CD4-positive, alpha-beta T cell treated with Interleukin-4 for 1 hour (primary cell): ENCODE measurements around the gene KCNH2.
"Not testable (repeated sequence)": the region's sequence is repeated elsewhere in the genome, so short reads cannot be mapped to it uniquely, and the experiment has no call there.

Experiments used
- DNase-seq, 2 donors: peaks; one replicate each; pipeline ENCODE4 v3.0.0-alpha.2; 2020 to 2022

KCNH2 gene, protein sequence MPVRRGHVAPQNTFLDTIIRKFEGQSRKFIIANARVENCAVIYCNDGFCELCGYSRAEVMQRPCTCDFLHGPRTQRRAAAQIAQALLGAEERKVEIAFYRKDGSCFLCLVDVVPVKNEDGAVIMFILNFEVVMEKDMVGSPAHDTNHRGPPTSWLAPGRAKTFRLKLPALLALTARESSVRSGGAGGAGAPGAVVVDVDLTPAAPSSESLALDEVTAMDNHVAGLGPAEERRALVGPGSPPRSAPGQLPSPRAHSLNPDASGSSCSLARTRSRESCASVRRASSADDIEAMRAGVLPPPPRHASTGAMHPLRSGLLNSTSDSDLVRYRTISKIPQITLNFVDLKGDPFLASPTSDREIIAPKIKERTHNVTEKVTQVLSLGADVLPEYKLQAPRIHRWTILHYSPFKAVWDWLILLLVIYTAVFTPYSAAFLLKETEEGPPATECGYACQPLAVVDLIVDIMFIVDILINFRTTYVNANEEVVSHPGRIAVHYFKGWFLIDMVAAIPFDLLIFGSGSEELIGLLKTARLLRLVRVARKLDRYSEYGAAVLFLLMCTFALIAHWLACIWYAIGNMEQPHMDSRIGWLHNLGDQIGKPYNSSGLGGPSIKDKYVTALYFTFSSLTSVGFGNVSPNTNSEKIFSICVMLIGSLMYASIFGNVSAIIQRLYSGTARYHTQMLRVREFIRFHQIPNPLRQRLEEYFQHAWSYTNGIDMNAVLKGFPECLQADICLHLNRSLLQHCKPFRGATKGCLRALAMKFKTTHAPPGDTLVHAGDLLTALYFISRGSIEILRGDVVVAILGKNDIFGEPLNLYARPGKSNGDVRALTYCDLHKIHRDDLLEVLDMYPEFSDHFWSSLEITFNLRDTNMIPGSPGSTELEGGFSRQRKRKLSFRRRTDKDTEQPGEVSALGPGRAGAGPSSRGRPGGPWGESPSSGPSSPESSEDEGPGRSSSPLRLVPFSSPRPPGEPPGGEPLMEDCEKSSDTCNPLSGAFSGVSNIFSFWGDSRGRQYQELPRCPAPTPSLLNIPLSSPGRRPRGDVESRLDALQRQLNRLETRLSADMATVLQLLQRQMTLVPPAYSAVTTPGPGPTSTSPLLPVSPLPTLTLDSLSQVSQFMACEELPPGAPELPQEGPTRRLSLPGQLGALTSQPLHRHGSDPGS

DNA sequence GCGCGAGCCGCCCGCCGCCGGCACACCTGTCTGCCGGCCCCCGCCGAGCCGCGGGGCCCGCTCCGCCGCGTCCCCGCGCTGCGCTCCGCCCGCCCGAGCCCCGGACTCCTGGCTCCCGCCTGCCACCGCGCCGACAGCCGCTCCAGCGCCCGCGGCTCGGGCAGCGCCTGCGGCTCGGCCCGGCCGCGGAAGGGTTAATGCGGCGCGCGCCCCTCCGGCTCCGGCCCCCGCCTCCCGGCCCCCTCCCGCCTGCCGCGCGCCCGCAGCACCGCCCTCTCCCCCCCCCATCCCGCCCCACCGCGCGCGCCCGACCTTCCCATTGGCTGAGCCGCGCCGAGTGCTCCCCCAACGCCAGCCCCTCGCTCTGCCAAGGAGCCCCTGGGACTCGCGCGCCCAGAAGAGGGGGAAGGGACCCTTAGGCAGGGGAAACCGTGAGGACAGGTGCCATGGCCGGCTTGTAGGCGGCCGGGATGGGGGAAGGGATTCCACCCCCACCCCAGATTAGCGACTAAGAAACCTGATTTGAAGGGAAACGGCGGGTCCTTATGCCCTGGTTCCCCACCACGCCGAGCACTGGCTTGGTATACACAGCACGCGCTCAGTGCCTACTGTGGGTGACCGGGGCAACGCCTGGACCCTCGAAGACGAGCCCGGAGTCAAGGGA is at the start of gene KCNH2:
TSS of gene KCNH2 (minus strand) at position 196 of the 664 bp plus-strand sequence. CDS start 408 bp downstream, outside the sequence.
- DNase-seq = peak; percentile 27 to 49

DNA sequence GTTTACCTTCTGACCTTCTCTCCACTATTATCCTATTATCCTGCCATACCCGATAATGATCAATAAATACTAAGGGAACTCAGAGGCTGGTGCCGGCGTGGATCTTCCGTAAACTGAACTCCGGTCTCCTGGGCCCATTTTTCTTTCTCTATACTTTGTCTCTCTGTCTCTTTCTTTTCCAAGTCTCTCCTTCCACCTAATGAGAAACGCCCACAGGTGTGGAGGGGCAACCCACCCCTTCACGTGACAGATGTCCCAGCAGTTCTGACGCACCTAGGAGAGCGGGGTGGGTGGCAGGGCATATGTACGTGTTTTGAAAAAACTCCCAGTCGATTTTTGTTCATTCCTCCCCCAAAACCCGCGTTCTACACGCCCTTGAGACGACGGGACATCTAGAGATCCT is 49.6 kb upstream of the KCNH2 start:
- DNase-seq = not testable (repeated sequence)

DNA sequence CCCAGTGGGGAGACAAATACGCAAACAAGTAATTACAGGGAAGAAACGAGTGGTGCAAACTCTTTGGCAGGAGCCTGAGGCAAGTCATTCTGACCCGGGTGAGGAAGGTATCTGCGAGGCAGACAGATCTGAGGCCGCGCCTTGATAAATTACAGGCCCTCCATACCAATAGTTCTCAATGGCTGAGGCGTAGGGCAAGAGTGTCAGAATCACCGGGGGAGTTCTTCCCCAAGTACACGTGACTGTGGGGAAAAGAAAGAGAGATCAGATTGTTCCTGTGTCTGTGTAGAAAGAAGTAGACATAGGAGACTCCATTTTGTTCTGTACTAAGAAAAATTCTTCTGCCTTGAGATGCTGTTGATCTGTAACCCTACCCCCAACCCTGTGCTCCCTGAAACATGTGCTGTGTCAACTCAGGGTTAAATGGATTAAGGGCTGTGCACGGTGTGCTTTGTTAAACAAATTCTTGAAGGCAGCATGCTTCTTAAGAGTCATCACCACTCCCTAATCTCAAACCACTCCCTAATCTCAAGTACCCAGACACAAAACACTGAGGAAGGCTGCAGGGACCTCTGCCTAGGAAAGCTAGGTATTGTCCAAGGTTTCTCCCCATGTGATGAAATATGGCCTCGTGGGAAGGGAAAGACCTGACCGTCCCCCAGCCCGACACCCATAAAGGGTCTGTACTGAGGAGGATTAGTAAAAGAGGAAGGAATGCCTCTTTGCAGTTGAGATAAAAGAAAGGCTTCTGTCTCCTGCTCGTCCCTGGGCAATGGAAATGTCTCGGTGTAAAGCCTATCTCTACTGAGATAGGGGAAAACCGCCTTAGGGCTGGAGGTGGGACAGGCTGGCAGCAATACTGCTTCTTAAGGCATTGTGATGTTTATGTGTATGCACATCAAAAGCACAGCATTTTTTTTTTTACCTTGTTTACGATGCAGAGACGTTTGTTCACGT is 48.9 kb upstream of the KCNH2 start:
- not testable (repeated sequence) for DNase-seq

DNA sequence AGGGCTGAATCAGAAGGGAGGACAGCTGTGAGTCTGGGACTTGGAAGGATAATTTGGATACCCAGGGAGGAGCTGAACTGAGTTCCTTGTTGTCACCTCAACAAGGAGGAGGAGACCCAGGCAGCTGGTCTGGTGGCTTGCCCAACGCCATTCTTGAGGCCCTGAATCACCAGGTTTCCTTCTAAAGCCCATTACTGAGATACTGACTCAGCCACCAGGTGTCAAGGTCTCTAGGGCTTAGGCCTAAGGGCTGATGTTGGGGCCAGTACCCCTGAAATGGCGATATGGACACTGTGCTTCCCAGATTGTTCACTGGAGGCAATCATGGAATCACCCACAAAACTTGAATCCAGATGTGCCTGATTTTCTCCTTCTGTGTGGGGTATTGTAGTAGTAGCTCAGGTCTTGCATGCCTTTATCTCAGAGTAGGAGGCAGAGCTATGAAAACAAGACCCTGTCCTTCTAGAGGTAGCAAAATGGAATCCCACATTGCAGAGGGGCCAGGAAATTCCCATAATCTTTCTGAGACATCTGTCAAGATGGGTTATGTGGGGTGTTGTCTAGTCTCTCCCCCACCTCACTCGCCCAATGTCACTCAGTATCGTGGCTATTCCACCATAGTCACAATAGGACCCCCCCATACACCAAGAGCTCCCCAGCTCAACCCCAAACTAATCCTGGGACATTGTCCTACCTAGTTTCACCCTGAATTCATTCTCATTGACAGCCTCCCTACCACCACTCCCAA is 48.0 kb upstream of the KCNH2 start:
- DNase-seq = no peak

DNA sequence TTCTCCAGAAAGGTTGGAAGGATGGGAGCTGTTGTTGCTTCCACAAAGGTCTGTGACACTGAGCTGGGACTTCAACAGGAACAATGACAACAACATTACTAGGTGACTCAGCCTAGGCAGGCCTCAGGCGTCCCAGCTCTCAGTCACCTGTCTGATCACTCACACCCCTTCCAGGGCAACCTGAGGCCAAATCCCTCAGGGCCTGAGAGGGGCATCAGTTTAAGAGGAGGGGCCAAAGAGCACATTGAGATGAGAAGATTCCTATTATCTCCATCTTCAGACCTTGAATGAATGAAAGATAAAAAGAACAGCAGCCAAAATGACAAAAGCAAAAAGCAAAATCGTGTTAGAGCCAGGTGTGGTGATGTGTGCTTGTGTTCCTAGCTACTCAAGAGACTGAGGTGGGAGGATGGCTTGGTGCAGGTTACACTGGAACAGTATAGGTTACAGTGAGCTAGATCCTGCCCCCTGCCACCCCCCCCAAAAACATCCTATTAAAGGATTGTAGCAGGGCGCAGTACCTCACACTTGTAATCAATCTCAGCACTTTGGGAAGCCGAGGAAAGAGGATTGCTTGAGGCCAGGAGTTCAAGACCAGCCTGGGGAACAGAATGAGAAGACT is 46.4 kb upstream of the KCNH2 start, which contains the start of gene ATG9B:
TSS of gene ATG9B (minus strand) at position 60 of the 622 bp plus-strand sequence. CDS start 71 bp downstream, outside the sequence.
- no peak for DNase-seq

DNA sequence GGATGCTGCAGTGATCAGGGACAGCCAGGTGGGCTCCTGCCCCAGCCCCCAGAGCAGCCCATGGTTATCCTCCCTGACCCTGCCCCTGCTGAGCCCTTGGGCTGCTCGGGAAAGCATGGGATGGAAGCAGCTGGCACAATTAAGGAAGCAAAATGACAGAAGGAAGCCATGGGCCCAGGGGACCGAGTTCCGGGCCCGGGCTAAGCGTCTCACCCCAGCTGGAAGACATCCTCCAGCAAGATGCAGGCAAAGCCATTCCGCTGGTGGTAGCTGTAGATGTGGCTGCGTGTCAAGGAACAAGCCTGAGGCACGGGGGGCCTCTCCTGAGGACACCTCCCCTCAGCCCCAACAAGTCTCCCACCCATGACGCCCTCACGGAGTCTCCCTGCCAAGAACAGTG is 45.1 kb upstream of the KCNH2 start:
- DNase-seq = no peak

DNA sequence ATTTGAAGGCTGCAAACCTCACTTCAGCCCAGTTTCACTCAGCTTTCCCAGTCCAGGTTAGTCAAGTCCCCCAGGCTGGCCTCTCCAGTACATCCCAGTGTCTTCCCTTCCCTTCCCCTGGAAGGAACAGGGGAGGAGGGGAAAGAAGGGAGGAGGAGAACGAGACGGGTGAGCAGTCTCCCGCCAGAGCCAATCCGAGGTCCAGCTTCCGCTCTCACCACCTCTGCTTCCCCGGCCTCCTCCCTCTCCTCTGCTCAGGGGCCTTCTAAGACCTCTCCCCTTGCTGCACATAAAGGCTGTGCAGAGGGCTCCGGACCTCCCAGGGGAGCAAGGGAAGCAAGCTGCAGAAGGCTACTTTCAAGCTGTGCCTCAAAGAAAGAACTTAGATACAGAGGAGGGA is 42.1 kb upstream of the KCNH2 start:
- DNase-seq = no peak

DNA sequence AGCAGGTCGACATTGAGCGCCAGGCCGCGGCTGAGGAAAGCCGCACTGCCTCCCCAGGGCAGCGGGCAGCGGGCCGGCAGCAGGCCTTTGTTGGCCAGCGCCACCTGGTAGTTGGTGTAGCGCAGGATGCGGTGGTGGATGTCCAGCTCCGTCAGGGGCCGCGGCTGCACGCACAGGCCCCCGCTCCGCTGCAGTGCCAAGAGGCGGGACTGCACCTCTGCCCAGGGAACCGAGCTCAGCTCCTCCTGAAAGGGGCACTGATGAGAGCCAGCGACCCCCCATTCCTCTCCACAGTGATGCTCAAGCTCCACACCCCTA is 41.0 kb upstream of the KCNH2 start:
- no peak for DNase-seq

DNA sequence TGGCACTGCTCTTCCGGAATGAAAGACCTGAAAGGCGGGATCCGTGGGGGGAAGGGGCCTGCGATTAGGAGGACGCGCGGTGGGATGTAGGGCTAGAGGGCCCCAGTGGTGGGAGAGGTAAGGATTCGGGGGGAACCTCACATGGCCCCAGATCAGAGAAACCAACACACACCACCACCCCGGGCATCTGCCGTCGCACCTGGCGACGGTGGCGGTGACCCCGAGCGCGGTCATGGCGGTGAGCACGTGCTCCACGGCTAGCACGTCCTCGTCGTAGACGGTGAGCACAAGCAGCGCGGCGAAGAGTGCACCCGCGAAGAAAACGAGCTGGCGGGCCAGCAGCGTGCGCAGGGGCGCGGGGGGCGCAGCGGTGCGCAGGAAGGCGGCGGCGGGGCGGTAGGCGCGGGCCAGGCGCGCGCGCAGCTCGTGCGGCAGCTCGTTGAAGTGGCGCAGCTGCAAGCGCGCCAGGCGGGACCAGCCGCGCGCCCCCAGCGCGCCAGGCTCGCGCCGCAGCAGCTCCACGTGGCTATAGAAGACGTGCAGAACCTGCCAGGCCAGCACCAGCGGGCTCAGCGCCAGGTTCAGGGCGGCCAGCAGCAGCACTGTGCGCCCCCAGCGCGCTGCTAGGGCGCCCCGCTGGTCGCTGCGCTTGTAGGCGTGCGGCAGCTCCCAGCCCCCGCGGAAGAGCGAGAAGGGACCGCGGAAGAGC is 40.5 kb upstream of the KCNH2 start:
- peak; percentile 31 to 45 for DNase-seq

DNA sequence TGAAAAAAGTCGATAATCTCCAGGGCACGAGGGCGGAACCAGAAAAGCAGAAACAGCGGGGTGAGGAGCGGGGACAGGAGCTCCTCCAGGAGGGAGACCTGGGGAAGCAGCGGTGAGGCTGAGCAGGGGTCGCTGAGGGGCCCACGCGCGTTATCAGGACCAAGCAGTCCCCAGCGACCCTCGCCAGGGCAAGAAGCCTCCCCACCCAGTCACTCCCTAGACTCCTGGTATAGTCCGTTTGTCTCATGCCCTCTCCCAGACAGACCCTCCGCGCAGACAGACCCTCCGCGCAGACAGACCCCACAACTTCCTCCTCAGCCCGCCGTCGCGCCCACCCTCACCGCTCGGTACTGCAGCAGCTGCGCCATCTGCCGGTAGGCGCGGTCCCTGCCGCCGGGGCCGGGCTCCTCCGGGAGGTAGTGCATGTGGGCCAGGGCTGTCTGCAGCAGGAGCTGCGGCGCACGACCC is 39.9 kb upstream of the KCNH2 start:
- peak; percentile 79 to 81 for DNase-seq

DNA sequence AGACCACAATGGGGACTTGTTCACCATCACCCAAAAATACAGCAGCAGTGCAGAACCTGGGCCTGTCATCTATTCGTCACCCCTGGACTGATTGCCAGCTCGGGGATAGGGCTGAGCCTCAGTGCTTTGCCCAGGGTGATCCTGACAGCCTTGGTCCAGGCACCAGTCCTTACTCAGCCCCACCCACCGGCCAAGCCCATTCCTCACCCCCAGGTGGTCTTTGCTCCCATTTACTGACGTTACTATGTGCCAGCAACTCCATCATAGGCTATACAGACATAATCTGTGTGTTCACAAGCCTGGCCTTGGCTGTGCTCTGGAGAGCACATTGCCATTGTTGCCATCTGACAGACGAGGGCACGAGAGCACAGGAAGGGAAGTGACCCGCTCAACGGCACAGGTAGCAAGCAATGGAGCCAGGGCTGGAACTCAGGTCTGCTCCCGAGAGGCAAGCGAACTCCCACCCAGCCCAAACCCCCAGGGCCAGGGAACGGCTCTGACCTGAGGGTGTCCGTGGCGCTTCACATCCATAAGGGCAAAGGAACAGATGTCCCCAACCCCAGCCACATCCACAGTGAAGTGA is 39.3 kb upstream of the KCNH2 start:
- no peak for DNase-seq

DNA sequence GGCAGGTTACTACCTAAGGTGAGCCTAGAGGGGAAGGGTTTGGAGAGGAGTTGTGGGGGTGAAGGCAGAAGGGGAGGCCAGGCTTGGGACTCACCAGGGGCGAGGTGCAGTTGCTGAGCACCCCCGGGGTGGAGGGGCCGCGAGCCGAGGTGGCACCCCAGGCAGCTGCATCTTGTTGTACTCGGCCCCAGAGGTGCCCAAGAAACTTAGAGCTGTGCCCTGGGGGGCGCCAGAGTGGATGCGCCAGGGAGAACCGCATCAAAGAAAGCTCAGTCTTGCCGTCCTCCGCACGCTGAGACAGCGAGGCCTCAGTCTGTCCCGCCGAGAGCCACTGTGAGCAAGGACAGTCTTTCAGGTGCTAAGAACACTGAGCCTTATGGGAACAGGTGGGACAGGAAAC is 38.8 kb upstream of the KCNH2 start:
- DNase-seq = no peak

DNA sequence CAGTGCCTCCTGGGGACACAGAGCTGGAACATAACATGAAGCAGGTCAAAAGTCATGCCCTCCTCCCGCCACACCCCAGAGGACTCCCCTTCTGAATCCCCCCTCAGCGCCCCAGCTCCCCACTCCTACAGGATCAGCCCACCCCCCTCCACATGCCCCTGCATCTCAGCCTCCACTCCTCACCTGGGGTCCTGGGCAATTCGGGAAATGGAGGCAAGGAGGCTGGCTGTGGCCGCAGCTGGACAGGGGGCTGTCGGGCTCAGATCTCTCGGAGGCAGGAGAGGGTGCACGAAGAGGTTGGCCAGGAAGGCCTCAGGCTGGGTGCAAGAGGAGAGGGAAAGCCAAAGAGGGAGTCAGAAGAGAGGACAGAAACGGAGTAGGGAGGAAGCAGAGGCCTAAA is 38.4 kb upstream of the KCNH2 start:
- DNase-seq = no peak

DNA sequence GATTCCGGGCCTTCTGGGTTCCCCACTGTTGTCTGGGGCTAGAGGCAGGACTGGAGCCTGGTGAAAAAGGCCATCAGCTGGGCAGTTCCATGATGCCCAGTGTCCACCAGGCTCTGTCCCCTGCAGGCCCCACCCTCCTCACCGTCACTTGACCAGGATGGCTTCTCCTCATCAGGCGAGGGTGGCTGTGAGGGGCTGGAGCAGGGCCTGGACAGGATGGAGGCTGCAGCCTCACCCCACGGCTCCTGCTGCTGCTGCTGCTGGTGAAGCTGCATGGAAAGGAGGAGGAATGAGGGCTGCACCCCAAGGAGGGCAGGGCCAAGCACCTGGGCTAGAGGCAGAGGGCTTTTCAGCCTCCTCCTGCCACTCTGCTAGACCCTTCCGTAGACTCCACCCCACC is 37.8 kb upstream of the KCNH2 start:
- no peak for DNase-seq

DNA sequence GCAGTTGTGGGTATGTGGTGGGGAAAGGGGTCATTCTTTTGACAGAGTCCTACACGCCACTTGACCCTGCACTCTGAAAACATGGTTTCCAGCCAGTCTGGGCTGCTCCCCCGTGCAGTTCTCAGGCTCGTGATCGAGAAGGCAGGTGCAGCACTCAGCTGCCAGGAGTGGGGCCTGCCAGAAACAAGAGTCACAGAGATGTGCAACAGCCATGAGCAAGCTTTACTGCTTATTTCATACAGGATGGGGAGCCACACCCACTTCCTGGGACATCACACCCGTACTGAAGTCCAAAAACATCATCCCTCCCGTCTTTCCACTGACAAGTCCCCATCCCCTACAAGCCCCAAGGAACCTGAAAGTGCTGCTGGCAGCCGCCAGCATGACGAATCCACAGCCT is 36.8 kb upstream of the KCNH2 start:
- DNase-seq = peak; percentile 44 to 51

DNA sequence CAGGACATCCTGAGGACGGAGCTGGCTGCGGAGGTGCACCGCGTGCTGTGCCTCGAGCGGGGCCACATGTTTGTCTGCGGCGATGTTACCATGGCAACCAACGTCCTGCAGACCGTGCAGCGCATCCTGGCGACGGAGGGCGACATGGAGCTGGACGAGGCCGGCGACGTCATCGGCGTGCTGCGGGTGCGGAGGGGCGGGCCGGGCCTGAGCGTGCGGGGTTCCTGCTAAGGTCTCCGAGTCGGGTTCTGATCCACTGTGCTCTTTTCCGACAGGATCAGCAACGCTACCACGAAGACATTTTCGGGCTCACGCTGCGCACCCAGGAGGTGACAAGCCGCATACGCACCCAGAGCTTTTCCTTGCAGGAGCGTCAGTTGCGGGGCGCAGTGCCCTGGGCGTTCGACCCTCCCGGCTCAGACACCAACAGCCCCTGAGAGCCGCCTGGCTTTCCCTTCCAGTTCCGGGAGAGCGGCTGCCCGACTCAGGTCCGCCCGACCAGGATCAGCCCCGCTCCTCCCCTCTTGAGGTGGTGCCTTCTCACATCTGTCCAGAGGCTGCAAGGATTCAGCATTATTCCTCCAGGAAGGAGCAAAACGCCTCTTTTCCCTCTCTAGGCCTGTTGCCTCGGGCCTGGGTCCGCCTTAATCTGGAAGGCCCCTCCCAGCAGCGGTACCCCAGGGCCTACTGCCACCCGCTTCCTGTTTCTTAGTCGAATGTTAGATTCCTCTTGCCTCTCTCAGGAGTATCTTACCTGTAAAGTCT is 35.8 kb upstream of the KCNH2 start:
- peak; percentile 96 to 97 for DNase-seq

DNA sequence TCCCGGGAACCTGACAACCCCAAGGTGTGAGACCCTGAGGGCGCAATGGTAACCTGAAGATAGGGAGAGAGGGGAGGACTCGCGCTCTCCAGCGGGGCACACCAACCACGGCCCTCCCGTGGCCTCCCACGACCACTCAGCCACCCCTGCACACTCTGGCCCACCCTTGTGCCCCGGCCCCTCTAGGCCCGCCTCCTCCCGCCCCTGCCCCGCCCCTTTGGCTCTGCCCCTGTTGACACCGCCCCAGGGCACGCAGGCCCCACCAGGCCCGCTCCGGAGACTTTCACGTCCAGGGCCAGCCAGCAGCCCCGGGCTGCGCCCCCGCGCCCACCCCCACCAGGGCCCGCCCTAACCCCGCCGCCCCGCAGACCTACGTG is 35.2 kb upstream of the KCNH2 start:
- DNase-seq = no peak

DNA sequence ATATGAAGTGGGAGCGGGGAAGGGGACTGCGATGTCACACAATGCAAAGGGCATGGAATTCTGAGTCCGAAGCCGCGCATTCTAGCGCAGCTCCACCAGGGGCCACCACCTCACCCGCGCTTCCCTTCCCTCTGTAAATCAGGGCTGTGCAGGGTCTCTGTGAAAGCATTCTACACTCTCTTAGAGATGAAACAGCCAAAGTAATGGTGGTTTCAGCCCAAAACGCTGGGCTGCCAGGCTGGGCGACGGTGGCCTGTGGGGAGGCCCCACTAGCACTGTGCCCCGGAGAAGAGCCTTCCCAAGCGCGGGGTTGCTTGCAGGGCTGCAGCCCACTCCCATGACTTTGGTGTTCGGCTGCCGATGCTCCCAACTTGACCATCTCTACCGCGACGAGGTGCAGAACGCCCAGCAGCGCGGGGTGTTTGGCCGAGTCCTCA is 34.8 kb upstream of the KCNH2 start:
- DNase-seq = peak in 1 of 2 donors; percentile 27
